ENCODE results near the gene DR1. TPM values are rescaled to one million over a fixed set of nuclear protein-coding genes. Genes with fewer than 3 reads are reported as not detected.

The DR1 gene
- total and polyA plus RNA-seq, 2 of the 13 experiments (the other 11 are each of a cell fraction or from before 2014, with no cell fraction given) = 17.8 to 42.3 TPM

DNA sequence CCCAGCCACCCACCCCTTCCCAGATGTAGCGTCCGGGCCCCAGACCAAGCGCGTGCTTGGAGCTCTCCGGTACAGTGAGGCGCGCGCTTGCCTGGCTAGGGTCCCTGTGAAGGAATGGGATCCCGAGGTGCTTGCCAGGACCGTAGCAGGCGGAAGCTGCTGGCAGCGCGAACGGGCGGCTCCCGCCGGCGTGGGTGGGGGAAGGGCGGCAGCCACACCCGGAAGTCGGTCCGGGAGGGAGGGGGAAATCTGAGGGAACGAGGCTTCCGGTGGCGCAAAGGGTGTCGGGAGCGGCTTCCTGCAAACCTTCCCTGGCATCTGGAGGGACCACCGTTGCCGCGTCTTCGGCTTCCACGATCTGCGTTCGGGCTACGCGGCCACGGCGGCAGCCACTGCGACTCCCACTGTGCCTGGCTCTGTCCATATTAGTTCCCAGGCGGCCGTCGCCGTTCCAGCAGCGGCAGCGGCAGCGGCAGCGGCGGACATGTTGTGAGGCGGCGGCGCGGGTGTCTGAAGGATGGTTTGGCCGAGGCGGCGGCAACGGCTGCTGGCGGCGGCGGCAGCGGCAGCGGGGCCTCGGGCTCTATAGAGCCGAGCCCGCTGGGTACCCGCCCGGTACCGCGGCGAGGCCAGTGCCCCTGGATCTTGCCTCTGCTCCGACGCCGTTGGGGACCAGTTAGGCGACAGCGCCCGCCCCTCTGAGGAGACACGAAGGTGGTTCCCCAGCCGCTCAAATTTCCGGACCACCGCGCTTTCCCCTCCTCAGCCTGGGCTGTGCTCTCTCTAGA, at the start of gene DR1 (continued):
- TF ChIP-seq ZNF619 (CRISPR knock-in tag; IDR thresholded peaks at IDR 0.05) (peak; percentile 70; the same call in 1 of the 2 replicates), TCF12 (IDR thresholded peaks at IDR 0.05) (no peak), TCF12 (CRISPR knock-in tag; IDR thresholded peaks at IDR 0.05) (peak; percentile 97; the same call in 1 of the 2 replicates), MAFF (IDR thresholded peaks at IDR 0.05; ENCODE audit: low read depth, low read length) (no peak), ZNF367 (CRISPR knock-in tag; IDR thresholded peaks at IDR 0.05; ENCODE audit: borderline replicate concordance) (no peak), ZSCAN21 (CRISPR knock-in tag; IDR thresholded peaks at IDR 0.05; ENCODE audit: borderline replicate concordance) (peak; percentile 96), CC2D1A (CRISPR knock-in tag; IDR thresholded peaks at IDR 0.05) (no peak), TSC22D2 (CRISPR knock-in tag; IDR thresholded peaks at IDR 0.05; ENCODE audit: borderline replicate concordance) (peak; percentile 86; the same call in 1 of the 2 replicates), ZNF562 (CRISPR knock-in tag; IDR thresholded peaks at IDR 0.05; ENCODE audit: borderline replicate concordance) (no peak), FOSL2 (CRISPR knock-in tag; IDR thresholded peaks at IDR 0.05) (peak; percentile 42), POGZ (CRISPR knock-in tag; IDR thresholded peaks at IDR 0.05) (peak; percentile 96), SATB2 (CRISPR knock-in tag; IDR thresholded peaks at IDR 0.05) (no peak)
- TF ChIP-seq, protein P1, sequence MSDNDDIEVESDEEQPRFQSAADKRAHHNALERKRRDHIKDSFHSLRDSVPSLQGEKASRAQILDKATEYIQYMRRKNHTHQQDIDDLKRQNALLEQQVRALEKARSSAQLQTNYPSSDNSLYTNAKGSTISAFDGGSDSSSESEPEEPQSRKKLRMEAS (IDR thresholded peaks at IDR 0.05) = peak; percentile 96
- TF ChIP-seq, protein P2, sequence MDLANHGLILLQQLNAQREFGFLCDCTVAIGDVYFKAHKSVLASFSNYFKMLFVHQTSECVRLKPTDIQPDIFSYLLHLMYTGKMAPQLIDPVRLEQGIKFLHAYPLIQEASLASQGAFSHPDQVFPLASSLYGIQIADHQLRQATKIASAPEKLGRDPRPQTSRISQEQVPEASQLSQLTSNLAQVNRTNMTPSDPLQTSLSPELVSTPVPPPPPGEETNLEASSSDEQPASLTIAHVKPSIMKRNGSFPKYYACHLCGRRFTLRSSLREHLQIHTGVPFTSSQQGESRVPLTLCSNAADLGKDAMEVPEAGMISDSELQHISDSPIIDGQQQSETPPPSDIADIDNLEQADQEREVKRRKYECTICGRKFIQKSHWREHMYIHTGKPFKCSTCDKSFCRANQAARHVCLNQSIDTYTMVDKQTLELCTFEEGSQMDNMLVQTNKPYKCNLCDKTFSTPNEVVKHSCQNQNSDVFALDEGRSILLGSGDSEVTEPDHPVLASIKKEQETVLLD (CRISPR knock-in tag; IDR thresholded peaks at IDR 0.05; ENCODE audit: low read depth) = peak; percentile 98
- TF ChIP-seq, protein P3, sequence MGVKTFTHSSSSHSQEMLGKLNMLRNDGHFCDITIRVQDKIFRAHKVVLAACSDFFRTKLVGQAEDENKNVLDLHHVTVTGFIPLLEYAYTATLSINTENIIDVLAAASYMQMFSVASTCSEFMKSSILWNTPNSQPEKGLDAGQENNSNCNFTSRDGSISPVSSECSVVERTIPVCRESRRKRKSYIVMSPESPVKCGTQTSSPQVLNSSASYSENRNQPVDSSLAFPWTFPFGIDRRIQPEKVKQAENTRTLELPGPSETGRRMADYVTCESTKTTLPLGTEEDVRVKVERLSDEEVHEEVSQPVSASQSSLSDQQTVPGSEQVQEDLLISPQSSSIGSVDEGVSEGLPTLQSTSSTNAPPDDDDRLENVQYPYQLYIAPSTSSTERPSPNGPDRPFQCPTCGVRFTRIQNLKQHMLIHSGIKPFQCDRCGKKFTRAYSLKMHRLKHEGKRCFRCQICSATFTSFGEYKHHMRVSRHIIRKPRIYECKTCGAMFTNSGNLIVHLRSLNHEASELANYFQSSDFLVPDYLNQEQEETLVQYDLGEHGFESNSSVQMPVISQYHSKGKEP (CRISPR knock-in tag; IDR thresholded peaks at IDR 0.05) = peak; percentile 91
- TF ChIP-seq, protein P4, sequence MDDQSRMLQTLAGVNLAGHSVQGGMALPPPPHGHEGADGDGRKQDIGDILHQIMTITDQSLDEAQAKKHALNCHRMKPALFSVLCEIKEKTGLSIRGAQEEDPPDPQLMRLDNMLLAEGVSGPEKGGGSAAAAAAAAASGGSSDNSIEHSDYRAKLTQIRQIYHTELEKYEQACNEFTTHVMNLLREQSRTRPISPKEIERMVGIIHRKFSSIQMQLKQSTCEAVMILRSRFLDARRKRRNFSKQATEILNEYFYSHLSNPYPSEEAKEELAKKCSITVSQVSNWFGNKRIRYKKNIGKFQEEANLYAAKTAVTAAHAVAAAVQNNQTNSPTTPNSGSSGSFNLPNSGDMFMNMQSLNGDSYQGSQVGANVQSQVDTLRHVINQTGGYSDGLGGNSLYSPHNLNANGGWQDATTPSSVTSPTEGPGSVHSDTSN (CRISPR knock-in tag; IDR thresholded peaks at IDR 0.05; ENCODE audit: borderline replicate concordance) = no peak
- TF ChIP-seq, protein P5, sequence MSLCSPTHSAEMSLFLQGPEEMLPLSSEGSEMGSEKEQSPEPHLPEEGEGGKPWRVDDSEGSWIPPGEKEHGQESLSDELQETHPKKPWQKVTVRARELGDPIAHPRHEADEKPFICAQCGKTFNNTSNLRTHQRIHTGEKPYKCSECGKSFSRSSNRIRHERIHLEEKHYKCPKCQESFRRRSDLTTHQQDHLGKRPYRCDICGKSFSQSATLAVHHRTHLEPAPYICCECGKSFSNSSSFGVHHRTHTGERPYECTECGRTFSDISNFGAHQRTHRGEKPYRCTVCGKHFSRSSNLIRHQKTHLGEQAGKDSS (CRISPR knock-in tag; IDR thresholded peaks at IDR 0.05; ENCODE audit: borderline replicate concordance, low read depth) = no peak; the same call in 1 of the 2 replicates

Measured in HepG2 (cell line).